K562 (cell line): ENCODE measurements around the gene HOXC10. TPM values are rescaled to one million over a fixed set of nuclear protein-coding genes. Genes with fewer than 3 reads are reported as not detected.

Experiments used
- NR3C1 ChIP-seq: sonication (generic); formaldehyde crosslinking; IDR thresholded peaks from 2 replicates; pipeline ENCODE4 v1.8.1; 2022; ENCODE audit warnings: missing genetic modification reagents
- SMAD3 ChIP-seq: fragments of 450-650 bp; formaldehyde crosslinking; conservative IDR thresholded peaks from 2 replicates; pipeline ENCODE4 v1.4.0; 2020; ENCODE audit warnings: mild to moderate bottlenecking
- polyA plus RNA-seq, 8 experiments: library from polyadenylated mRNA; depleted of rRNA in 4 of 8; stranded (reverse) in 5 of 8; unstranded in 3 of 8; fragments of >200 nt; fragmentation: Nextera tagmentation in 2 of 8; fragmentation: Illumina TruSeq in 1 of 8; extraction: Ambion mirVana in 2 of 8; extraction: Trizol in 1 of 8; gene quantifications; 2 replicates each; pipeline versions ENCODE4 v1.2.1 to v1.2.3, GENCODE V29; 2011 to 2014; ENCODE audit warnings: inconsistent platforms in 1 of 8, missing spikeins in 1 of 8
- total RNA-seq, 7 experiments: library from RNA; depleted of rRNA in 6 of 7; stranded (reverse); fragments of >200 nt in 6 of 7; fragmentation: Illumina TruSeq in 2 of 7; extraction: Trizol in 2 of 7; gene quantifications; 2 replicates each; pipeline versions ENCODE4 v1.2.1 to v1.2.3, GENCODE V29; 2011 to 2021; ENCODE audit warnings: low replicate concordance in 1 of 7
- TF ChIP-seq, protein P1 (sequence below), 2 experiments: fragments of 450-650 bp; IDR thresholded peaks; 2 replicates each; pipeline ENCODE4 v1.6.1; 2016; ENCODE audit warnings: mild to moderate bottlenecking in 2 of 2, borderline replicate concordance in 1 of 2, low read depth in 1 of 2, moderate library complexity in 1 of 2
- TF ChIP-seq, protein P2 (sequence below), 2 experiments: fragments of 450-650 bp; formaldehyde crosslinking in 1 of 2; IDR thresholded peaks; 2 replicates each; pipeline versions ENCODE4 v1.4.0 to v1.6.1; 2014 to 2020; ENCODE audit warnings: mild to moderate bottlenecking in 2 of 2, borderline replicate concordance in 1 of 2, low read depth in 1 of 2

Gene HOXC10
- total and polyA plus RNA-seq, 9 of the 15 experiments (the other 6 are each of a cell fraction or from before 2014, with no cell fraction given), result 0.13 to 0.77 (median 0.35) TPM; not detected in 2

DNA sequence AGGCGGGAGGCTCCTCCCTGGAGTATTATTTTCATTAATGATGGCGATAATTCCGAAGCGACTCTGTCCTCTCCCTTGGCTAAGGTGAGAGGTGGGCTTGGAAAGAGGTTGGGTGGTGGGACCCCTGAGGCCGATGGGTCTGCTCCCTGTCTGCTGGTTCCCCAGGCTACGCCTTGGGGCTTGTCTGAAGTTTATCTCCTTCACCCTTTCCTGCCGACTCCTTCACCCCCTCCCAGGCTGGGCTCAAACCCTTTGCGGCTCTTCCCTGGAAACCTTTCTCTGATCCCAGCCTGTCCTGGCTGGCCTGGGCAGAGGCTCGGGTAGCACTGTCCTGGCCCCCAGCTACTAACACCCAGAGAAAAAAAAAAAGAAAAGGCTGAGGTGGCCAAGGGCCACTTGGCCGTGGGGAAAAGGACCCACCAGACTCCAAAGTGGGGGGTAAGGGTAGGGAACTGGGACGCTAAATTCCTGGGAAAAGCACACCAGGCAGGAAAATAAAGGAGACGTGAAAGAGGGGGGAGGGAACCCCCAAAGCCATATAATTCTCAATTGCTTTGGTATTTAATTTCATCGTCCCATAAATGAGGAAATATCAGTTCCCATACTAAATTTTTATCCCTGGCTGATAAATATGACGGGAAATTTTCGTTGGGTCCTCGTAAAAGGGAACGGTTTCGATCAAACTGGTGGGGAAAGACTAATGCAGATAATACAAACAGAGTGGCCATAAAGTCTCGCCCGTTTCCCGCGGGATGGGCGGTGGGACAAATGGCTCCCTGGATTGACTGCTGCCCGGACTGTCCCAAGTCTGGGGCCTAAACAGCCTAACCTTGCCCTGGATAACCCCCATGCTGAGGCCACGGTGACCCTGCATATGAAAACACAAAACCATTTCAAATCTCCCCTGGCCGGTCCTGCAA lies 2.0 kb upstream of the HOXC10 start (continued):
- TF ChIP-seq, protein P1, sequence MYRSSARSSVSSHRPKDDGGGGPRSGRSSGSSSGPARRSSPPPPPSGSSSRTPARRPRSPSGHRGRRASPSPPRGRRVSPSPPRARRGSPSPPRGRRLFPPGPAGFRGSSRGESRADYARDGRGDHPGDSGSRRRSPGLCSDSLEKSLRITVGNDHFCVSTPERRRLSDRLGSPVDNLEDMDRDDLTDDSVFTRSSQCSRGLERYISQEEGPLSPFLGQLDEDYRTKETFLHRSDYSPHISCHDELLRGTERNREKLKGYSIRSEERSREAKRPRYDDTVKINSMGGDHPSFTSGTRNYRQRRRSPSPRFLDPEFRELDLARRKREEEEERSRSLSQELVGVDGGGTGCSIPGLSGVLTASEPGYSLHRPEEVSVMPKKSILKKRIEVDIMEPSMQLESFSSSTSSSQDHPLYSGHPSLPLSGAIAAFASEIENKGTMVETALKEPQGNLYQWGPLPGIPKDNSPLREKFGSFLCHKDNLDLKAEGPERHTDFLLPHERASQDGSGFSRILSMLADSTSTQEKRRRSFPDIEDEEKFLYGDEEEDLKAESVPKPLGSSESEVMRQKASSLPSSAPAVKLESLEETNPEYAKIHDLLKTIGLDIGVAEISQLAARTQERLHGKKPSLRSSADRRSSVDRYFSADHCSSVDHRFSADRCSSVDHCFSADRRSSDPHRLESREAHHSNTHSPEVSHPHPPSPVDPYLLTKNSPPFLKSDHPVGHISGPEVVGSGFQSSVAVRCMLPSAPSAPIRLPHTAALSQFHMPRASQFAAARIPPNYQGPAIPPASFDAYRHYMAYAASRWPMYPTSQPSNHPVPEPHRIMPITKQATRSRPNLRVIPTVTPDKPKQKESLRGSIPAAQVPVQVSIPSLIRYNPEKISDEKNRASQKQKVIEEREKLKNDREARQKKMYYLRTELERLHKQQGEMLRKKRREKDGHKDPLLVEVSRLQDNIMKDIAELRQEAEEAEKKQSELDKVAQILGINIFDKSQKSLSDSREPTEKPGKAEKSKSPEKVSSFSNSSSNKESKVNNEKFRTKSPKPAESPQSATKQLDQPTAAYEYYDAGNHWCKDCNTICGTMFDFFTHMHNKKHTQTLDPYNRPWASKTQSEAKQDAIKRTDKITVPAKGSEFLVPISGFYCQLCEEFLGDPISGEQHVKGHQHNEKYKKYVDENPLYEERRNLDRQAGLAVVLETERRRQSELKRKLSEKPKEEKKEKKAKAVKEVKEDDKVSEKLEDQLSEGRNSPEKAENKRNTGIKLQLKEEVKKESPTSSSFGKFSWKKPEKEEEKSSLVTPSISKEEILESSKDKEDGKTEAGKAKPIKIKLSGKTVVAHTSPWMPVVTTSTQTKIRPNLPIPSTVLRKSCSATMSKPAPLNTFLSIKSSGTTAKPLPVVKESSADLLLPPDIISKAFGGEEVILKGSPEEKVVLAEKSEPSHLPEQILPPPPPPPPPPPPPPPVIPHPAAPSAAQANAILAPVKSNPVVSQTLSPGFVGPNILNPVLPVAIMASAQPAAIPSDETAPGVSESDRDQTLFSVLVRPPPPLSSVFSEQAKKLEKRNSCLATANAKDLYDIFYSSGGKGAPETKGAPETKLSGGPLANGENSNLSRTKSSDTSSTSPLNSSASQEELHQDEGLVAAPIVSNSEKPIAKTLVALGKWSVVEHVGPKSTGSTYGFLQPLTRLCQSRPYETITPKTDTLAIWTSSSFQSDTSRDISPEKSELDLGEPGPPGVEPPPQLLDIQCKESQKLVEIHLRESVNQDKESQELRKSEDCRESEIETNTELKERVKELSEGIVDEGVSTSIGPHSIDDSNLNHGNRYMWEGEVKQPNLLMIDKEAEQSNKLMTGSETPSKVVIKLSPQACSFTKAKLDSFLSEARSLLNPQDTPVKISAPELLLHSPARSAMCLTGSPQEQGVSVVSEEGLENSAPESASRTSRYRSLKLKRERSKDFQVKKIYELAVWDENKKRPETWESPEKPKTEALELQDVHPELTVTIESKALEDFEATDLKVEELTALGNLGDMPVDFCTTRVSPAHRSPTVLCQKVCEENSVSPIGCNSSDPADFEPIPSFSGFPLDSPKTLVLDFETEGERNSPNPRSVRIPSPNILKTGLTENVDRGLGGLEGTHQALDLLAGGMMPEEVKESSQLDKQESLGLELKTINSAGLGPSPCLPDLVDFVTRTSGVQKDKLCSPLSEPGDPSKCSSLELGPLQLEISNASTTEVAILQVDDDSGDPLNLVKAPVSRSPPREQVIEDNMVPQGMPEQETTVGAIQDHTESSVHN (IDR thresholded peaks at IDR 0.05; ENCODE audit: borderline replicate concordance in 1 of 2, low read depth in 1 of 2), result no peak
- TF ChIP-seq NR3C1 (CRISPR knock-in tag) (no peak), SMAD3 (CRISPR knock-in tag) (no peak)
- TF ChIP-seq, protein P2, sequence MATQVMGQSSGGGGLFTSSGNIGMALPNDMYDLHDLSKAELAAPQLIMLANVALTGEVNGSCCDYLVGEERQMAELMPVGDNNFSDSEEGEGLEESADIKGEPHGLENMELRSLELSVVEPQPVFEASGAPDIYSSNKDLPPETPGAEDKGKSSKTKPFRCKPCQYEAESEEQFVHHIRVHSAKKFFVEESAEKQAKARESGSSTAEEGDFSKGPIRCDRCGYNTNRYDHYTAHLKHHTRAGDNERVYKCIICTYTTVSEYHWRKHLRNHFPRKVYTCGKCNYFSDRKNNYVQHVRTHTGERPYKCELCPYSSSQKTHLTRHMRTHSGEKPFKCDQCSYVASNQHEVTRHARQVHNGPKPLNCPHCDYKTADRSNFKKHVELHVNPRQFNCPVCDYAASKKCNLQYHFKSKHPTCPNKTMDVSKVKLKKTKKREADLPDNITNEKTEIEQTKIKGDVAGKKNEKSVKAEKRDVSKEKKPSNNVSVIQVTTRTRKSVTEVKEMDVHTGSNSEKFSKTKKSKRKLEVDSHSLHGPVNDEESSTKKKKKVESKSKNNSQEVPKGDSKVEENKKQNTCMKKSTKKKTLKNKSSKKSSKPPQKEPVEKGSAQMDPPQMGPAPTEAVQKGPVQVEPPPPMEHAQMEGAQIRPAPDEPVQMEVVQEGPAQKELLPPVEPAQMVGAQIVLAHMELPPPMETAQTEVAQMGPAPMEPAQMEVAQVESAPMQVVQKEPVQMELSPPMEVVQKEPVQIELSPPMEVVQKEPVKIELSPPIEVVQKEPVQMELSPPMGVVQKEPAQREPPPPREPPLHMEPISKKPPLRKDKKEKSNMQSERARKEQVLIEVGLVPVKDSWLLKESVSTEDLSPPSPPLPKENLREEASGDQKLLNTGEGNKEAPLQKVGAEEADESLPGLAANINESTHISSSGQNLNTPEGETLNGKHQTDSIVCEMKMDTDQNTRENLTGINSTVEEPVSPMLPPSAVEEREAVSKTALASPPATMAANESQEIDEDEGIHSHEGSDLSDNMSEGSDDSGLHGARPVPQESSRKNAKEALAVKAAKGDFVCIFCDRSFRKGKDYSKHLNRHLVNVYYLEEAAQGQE (IDR thresholded peaks at IDR 0.05; ENCODE audit: borderline replicate concordance), result no peak
- TF ChIP-seq, protein P2 (CRISPR knock-in tag; IDR thresholded peaks at IDR 0.05; ENCODE audit: low read depth), result no peak
- TF ChIP-seq, all 486 proteins: peak for 0
